ENCODE data around the gene TMEM50B.
"Not testable (repeated sequence)": the region's sequence is repeated elsewhere in the genome, so short reads cannot be mapped to it uniquely, and the experiment has no call there.

The TMEM50B gene

GRCh38 chr21:33473344-33473743 is 6.4 kb downstream of the TMEM50B start:
- H2AFZ ChIP-seq (ENCODE audit: low read depth, low read length), result no peak overlapping the region
- no peak for TF ChIP-seq CTCF (IDR thresholded peaks at IDR 0.05; ENCODE audit: borderline replicate concordance, extremely low read depth, low read length, poor library complexity, severe bottlenecking)
- no peak for TF ChIP-seq EZH2 (IDR thresholded peaks at IDR 0.05; ENCODE audit: borderline replicate concordance, low read depth, low read length, severe bottlenecking)
- H4K20me1 ChIP-seq (ENCODE audit: insufficient read depth, low read length), result peaks cover 1% of the 10 kb centered on the region; the same call in 1 of the 2 replicates
- H3K36me3 ChIP-seq (ENCODE audit: insufficient read depth, low read length), result no peaks in the 10 kb centered on the region
- H3K9ac ChIP-seq (ENCODE audit: low read depth, low read length), result no peak overlapping the region
- DNase-seq (no peak), ATAC-seq (ENCODE audit: insufficient read depth, low read depth) (no peak)
- no peak overlapping the region for H3K27ac ChIP-seq (ENCODE audit: low read length)
- H3K4me1 ChIP-seq (ENCODE audit: insufficient read depth, low read length), result peaks cover 3% of the 10 kb centered on the region
- H3K4me3 ChIP-seq (ENCODE audit: low read depth in 1 of 2, low read length in 2 of 2), result no peak overlapping the region
- H3K9me3 ChIP-seq (ENCODE audit: insufficient read depth, low read length, severe bottlenecking), result peaks cover 3% of the 10 kb centered on the region
- no peak overlapping the region for H3K4me2 ChIP-seq (ENCODE audit: insufficient read depth, low read length)
- H3K27me3 ChIP-seq (ENCODE audit: insufficient read depth, low read length, poor library complexity), result no peaks in the 10 kb centered on the region
- peaks cover 25% of the 10 kb centered on the region; the same call in 1 of the 2 replicates for H3K79me2 ChIP-seq (ENCODE audit: insufficient read depth, low read length)

GRCh38 chr21:33470701-33471100 is 9.1 kb downstream of the TMEM50B start:
- H3K4me1 ChIP-seq (ENCODE audit: insufficient read depth, low read length), result no peaks in the 10 kb centered on the region
- DNase-seq, result no peak
- no peak overlapping the region for H3K27ac ChIP-seq (ENCODE audit: low read length)
- no peak overlapping the region for H2AFZ ChIP-seq (ENCODE audit: low read depth, low read length)
- no peaks in the 10 kb centered on the region for H3K36me3 ChIP-seq (ENCODE audit: insufficient read depth, low read length)
- no peak for TF ChIP-seq EZH2 (IDR thresholded peaks at IDR 0.05; ENCODE audit: borderline replicate concordance, low read depth, low read length, severe bottlenecking)
- TF ChIP-seq CTCF (IDR thresholded peaks at IDR 0.05; ENCODE audit: borderline replicate concordance, extremely low read depth, low read length, poor library complexity, severe bottlenecking), result no peak
- H3K27me3 ChIP-seq (ENCODE audit: insufficient read depth, low read length, poor library complexity), result no peaks in the 10 kb centered on the region
- no peak overlapping the region for H3K4me3 ChIP-seq (ENCODE audit: low read depth in 1 of 2, low read length in 2 of 2)
- no peaks in the 10 kb centered on the region for H4K20me1 ChIP-seq (ENCODE audit: insufficient read depth, low read length)
- peaks cover 3% of the 10 kb centered on the region for H3K9me3 ChIP-seq (ENCODE audit: insufficient read depth, low read length, severe bottlenecking)
- ATAC-seq (ENCODE audit: insufficient read depth, low read depth), result no peak
- H3K9ac ChIP-seq (ENCODE audit: low read depth, low read length), result no peak overlapping the region
- peaks cover 13% of the 10 kb centered on the region; the same call in 1 of the 2 replicates for H3K79me2 ChIP-seq (ENCODE audit: insufficient read depth, low read length)
- H3K4me2 ChIP-seq (ENCODE audit: insufficient read depth, low read length), result no peak overlapping the region

GRCh38 chr21:33469183-33469582 is 10.6 kb downstream of the TMEM50B start:
- H3K4me2 ChIP-seq (ENCODE audit: insufficient read depth, low read length); H3K4me3 ChIP-seq (ENCODE audit: low read depth in 1 of 2, low read length in 2 of 2); H3K27ac ChIP-seq (ENCODE audit: low read length); H3K36me3 ChIP-seq (ENCODE audit: insufficient read depth, low read length); ATAC-seq (ENCODE audit: insufficient read depth, low read depth); H4K20me1 ChIP-seq (ENCODE audit: insufficient read depth, low read length); H3K27me3 ChIP-seq (ENCODE audit: insufficient read depth, low read length, poor library complexity); DNase-seq; H2AFZ ChIP-seq (ENCODE audit: low read depth, low read length); H3K4me1 ChIP-seq (ENCODE audit: insufficient read depth, low read length); H3K9ac ChIP-seq (ENCODE audit: low read depth, low read length); H3K9me3 ChIP-seq (ENCODE audit: insufficient read depth, low read length, severe bottlenecking): not testable (repeated sequence)
- H3K79me2 ChIP-seq (ENCODE audit: insufficient read depth, low read length), result peaks cover 13% of the 10 kb centered on the region; the same call in 1 of the 2 replicates

GRCh38 chr21:33461538-33462250 is 18.1 kb downstream of the TMEM50B start:
- Histone ChIP-seq H3K79me2 (ENCODE audit: insufficient read depth, low read length) (no peaks in the 10 kb centered on the region), H3K9me3 (ENCODE audit: insufficient read depth, low read length, severe bottlenecking) (no peaks in the 10 kb centered on the region), H3K27ac (ENCODE audit: low read length) (no peak overlapping the region), H2AFZ (ENCODE audit: low read depth, low read length) (no peak overlapping the region), H3K9ac (ENCODE audit: low read depth, low read length) (no peak overlapping the region), H3K4me3 (ENCODE audit: low read depth in 1 of 2, low read length in 2 of 2) (no peak overlapping the region), H3K4me1 (ENCODE audit: insufficient read depth, low read length) (no peaks in the 10 kb centered on the region), H3K36me3 (ENCODE audit: insufficient read depth, low read length) (peaks cover 4% of the 10 kb centered on the region; the same call in 1 of the 2 replicates), H3K27me3 (ENCODE audit: insufficient read depth, low read length, poor library complexity) (no peaks in the 10 kb centered on the region), H3K4me2 (ENCODE audit: insufficient read depth, low read length) (no peak overlapping the region), H4K20me1 (ENCODE audit: insufficient read depth, low read length) (no peaks in the 10 kb centered on the region)
- TF ChIP-seq EZH2 (IDR thresholded peaks at IDR 0.05; ENCODE audit: borderline replicate concordance, low read depth, low read length, severe bottlenecking) (no peak), CTCF (IDR thresholded peaks at IDR 0.05; ENCODE audit: borderline replicate concordance, extremely low read depth, low read length, poor library complexity, severe bottlenecking) (no peak)
- no peak for DNase-seq
- ATAC-seq (ENCODE audit: insufficient read depth, low read depth), result no peak
